HG02763 (cell line): Measurements from ENCODE around the gene GABPB2.
"Not testable (repeated sequence)": the region's sequence is repeated elsewhere in the genome, so short reads cannot be mapped to it uniquely, and the experiment has no call there.

Experiments used
- ATAC-seq: cut with Tn5 transposase; IDR thresholded peaks from one replicate; pipeline ENCODE4 v1.9.1; 2021; ENCODE audit warnings: mild to moderate bottlenecking, moderate library complexity; ENCODE audit not compliant: unreplicated experiment

GABPB2 gene

DNA sequence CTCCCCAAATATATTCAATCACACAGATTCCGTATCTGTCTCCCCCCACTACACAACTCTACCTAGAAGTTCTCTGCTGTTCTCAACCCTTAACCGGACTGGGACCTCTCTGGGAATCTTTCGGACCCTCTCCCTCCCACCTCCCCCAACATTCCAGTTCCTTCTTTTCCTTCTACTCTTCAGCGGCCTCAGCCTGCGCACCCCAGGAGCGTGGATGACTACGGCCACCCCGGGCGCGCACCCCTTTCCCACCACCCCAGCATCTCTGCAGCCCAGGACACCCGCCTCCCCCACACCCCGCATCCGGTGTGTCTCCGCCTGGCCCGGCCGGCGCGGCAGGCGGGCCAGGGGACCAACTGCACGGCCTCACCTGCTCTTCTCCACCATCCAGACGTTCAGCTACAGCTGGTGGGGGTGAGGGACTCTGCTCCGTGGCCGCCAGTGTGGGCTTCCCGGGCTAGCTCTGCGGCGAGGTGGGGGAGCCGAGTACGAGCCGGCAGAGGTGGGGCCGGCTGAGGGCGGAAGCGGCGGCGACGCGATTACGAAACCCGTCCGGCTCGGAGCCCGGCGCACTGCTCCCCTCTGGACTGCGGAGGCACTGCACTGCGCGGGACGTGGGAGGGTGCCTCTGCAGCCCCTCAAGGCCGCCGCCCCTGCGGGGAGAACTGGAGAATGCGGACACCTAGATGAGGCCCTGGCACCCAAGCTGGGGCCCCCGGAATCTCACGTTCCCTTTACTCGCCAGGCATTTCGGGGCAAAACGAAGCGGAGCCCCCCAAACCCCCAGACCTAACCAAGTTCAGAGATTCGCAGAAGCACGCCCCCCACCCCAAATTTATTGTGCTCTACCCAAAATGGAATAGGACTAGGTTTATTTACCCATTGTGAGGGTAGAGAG lies 11.2 kb upstream of the GABPB2 start, which contains the start of gene CDC42SE1:
Gene CDC42SE1 (minus strand): TSS at position 514 of the 898 bp plus-strand sequence. CDS start 3,892 bp downstream, outside the sequence.
- peak; percentile 81 for ATAC-seq

DNA sequence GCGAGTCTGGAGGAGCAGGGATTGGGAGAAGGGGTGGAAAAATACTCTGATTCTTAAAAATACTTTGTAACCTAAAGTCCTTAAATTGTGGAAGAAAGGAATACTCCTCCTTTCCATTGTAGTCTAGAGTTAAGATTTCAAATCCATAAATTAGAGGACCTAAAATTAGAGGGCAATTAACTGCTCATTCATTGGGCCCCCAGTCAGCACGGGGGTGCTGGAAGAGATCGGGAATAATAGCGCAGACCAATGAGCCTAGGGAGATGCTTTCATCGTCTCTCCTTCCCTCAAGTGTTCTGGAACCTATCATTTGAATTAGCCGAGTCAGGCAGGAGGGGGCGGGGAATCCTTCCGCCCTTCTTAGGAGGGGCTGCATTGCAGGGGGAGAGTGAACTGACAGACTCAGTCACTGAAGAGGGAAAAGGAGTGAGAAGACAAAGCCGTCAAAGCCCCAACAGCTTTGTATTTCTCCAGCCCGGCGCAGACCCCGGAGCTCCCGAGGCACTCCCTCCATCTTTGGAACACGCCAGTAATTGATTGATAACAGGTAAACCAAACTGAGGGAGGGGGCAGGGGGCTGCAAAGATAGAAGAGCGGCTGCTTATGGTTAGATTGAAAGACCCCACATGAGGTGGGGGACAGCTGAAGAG lies 10.4 kb upstream of the GABPB2 start, which contains the start of gene MLLT11:
Gene MLLT11 (plus strand): TSS at position 391 of the 650 bp plus-strand sequence. CDS start 6,828 bp downstream, outside the sequence.
- ATAC-seq, result no peak

- no peak for ATAC-seq
Measured at GRCh38 chr1:151060657-151061421, 9.7 kb upstream of the GABPB2 start.

- ATAC-seq, result no peak
Measured at GRCh38 chr1:151061704-151062103, 8.9 kb upstream of the GABPB2 start.

- ATAC-seq, result no peak
Measured at GRCh38 chr1:151062741-151063371, 7.7 kb upstream of the GABPB2 start.

DNA sequence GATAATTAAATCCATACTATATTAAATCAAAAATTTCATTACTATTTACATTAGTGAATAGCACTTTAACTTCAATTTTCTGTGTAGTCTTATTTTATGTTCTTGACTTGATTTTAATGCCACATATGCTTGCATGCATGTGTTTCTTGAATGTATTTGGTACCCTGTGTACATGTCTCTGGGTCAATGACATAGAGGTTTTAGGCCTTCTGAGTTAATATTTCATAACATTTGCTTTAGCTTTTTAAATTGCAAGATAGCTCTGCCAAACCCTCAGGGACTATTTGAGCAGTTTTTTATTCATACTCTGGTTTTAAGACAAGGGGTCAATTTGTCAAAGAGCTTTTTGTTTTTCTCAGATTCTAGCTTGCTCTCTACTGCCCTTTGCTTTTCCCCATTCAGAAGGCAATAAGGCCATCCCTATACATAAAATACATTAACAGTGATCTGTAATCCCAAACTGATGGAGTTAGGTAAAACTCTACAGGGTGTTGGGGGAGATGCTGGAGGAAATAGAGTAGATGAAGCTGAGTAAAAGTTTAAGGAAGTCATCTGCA lies 5.4 kb upstream of the GABPB2 start:
- no peak for ATAC-seq

DNA sequence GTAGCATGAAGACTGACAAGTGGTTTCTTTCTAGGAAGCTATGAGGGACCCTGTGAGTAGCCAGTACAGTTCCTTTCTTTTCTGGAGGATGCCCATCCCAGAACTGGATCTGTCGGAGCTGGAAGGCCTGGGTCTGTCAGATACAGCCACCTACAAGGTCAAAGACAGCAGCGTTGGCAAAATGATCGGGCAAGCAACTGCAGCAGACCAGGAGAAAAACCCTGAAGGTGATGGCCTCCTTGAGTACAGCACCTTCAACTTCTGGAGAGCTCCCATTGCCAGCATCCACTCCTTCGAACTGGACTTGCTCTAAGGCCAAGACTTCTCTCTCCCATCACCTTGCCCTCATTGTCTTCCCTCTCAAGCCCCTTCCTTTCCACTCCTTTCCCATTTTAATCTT lies 3.4 kb upstream of the GABPB2 start:
- no peak for ATAC-seq

- no peak for ATAC-seq
Measured at GRCh38 chr1:151069103-151069486, 1.5 kb upstream of the GABPB2 start.

DNA sequence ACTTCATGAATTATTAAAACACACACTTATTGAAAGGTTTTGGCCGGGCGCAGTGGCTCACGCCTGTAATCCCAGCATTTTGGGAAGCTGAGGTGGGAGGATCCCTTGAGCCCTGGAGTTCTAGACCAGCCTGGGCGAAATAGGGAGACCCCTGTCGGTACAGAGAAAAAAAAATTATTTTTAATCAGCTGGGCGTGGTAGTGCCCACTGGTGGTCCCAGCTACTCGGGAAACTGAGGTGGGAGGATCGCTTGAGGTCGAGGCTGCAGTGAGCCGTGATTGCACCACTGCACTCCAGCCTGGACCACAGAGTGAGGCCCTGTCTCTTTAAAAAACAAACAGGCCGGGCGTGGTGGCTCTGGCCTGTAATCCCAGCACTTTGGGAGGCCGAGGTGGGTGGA lies 1.7 kb downstream of the GABPB2 start:
- ATAC-seq, result no peak

DNA sequence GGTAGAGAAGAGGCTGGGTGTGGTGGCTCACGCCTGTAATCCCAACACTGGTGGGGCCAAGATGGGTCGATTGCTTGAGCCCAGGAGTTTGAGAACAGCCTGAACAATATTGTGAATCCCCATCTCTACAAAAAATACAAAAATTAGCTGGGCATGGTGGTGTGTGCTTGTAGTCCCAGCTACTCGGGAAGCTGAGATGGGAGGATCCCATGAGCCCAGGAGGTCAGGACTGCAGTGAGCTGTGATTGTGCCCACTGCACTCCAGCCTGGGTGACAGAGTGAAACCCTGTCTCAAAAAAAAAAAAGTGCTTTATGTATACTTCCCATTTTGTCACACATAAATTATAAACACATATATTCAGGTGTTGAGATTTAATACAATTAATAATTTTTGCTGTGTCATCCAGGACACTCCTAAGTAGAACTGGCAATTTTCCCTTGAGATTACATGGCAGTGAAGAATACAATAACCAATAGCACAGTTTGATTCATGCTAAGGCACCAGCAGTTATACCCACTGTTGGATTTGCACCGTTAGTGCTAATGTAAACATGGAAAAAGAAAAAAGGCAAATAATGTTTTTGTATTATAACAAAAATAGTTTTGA lies 15.5 kb downstream of the GABPB2 start:
- ATAC-seq, result no peak

DNA sequence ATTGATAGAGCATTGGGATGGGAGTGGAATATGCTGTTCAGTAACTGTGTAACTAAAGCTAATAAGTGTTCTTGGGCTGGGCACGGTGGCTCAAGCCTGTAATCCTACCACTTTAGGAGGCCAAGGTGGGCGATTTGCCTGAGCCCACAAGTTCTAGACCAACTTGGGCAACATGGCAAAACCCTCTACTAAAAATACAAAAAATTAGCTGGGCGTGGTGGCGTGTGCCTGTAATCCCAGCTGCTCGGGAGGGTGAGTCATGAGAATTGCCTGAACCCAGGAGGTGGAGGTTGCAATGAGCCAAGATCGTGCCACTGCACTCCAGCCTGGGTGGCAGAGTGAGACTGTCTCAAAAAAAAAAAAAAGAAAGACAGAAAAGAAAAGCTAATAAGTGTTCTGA lies 26.9 kb downstream of the GABPB2 start:
- ATAC-seq, result not testable (repeated sequence)

GRCh38 chr1:151098126-151098525 lies 27.6 kb downstream of the GABPB2 start:
- ATAC-seq, result no peak

DNA sequence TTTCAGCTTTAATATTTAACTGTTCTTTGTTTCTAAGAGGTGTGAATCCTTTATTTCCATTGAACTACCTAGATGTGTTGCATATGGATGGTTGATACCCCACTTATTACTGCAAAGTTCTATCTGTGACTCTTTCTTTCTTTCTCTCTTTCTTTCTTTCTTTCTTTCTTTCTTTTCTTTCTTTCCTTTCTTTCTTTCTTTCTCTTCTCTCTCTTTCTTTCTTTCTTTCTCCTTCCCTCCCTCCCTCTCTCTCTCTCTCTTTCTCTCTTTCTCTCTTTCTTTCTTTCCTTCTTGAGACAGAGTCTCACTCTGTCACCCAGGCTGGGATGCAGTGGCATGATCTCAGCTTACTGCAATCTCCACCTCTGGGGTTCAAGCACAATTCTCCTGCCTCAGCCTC lies 34.1 kb downstream of the GABPB2 start:
- ATAC-seq, result no peak

DNA sequence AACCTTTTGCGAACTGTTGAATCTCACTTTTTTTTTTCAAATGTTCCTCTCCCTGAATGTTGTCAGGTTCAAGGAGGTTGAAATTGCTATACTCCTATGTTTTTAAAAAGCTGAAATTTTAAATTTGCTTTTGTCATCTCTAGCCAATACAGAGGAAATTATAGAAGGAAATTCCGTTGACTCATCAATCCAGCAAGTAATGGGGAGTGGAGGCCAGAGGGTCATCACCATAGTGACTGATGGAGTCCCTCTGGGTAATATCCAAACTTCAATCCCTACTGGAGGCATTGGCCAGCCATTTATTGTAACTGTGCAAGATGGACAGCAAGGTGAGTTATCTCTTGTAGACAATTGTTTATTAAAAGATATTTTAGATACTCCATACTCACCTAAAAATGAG lies 36.3 kb downstream of the GABPB2 start:
- ATAC-seq, result no peak

DNA sequence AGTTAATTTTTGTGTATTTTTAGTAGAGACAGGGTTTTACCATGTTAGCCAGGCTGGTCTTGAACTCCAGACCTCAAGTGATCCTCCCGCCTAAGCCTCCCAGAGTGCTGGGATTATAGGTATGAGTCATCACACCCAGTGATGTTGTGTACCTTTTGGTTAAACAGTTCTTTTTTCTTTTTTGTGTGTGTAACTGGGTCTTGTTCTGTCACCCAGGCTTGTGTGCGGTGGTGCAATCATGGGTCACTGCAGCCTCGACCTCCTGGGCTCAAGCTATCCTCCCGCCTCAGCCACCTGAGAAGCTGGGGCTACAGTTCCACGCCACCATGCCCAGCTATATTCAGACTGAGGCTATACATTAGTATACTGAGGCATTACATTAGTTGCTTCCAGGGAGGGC lies 37.8 kb downstream of the GABPB2 start:
- no peak for ATAC-seq

GRCh38 chr1:151113877-151114276 lies 43.3 kb downstream of the GABPB2 start:
- ATAC-seq, result no peak

DNA sequence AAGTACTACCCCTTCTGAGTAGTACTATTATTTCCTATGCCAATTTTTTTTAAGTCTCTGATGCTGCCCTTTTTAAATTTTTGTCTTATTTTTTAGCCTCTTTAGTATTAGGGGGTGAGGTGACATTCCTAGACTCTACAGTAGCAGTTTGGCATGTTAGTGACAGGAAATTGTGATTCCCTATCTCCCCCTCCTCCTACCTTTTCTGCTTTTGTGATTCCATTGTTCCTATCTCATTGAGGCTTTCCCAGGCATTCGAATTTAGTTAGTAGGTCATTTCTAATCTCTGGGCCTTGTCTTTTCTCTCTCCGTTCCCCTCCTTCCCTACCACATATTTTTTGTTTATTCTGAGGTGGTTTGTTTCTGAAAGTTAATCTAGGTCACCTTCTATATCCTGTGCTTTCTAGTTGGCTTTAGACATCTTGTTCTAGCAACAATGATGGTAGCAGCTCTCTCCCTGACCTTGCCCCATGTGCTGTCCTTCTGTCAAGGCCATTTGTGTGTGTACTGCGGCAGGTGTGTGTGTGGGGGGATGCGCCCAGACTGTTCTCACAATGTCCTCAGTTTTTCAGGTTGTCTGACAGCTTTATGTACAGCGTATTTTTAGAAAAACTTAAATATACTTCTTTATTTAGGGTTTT lies 54.3 kb downstream of the GABPB2 start:
- no peak for ATAC-seq

GRCh38 chr1:151128800-151129199 lies 58.2 kb downstream of the GABPB2 start:
- no peak for ATAC-seq

DNA sequence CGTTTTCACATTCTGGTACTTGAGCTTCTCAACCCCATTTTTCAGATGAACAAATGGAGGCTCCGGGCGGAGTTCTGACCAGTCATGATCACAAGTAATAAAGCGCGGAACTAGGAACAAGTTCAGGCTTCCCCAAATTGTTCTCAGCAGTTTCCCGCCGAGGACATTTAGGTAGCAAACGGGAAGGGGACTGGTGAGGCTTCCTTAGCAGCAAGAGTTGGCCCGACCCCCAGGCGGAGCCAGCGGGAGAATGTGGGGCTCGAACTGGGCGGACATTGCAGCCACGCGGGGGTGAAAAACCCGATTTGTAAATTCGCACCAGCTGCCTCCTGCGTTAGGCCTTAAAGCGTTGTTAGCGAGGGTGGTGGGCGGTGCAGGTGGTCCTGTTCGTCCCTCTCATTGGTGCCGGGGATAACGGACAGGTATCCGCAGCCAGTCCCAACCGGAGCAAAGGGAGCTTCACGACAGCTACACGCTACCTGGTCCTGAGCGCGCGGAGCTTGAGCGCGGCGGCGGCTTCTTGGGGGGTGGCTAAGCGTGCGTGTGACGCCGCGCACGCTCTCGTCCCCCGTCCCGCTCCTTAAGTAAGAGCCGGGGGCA lies 60.5 kb downstream of the GABPB2 start:
- peak; percentile 60 for ATAC-seq
